ENCODE results near the gene GNAS. TPM values are rescaled to one million over a fixed set of nuclear protein-coding genes. Genes with fewer than 3 reads are reported as not detected.
A peak's percentile ranks its signal among the peaks of the same experiment; 100 is the strongest.

GNAS gene
- total RNA-seq, 1 experiment from 2014 or later = 344 TPM

DNA sequence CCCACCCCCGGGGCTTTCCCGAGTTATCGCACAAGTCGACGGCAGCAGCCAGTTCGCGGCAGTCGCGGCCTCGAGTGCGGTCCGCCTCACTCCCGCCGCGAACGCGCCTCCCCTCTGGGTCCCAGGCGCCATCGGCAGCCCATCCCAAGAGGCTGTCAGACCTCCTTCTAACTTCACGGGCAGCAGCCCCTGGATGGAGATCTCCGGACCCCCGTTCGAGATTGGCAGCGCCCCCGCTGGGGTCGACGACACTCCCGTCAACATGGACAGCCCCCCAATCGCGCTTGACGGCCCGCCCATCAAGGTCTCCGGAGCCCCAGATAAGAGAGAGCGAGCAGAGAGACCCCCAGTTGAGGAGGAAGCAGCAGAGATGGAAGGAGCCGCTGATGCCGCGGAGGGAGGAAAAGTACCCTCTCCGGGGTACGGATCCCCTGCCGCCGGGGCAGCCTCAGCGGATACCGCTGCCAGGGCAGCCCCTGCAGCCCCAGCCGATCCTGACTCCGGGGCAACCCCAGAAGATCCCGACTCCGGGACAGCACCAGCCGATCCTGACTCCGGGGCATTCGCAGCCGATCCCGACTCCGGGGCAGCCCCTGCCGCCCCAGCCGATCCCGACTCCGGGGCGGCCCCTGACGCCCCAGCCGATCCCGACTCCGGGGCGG, 1.6 kb downstream of the GNAS start:
- DNase-seq (ENCODE audit: low read depth) = no peak

DNA sequence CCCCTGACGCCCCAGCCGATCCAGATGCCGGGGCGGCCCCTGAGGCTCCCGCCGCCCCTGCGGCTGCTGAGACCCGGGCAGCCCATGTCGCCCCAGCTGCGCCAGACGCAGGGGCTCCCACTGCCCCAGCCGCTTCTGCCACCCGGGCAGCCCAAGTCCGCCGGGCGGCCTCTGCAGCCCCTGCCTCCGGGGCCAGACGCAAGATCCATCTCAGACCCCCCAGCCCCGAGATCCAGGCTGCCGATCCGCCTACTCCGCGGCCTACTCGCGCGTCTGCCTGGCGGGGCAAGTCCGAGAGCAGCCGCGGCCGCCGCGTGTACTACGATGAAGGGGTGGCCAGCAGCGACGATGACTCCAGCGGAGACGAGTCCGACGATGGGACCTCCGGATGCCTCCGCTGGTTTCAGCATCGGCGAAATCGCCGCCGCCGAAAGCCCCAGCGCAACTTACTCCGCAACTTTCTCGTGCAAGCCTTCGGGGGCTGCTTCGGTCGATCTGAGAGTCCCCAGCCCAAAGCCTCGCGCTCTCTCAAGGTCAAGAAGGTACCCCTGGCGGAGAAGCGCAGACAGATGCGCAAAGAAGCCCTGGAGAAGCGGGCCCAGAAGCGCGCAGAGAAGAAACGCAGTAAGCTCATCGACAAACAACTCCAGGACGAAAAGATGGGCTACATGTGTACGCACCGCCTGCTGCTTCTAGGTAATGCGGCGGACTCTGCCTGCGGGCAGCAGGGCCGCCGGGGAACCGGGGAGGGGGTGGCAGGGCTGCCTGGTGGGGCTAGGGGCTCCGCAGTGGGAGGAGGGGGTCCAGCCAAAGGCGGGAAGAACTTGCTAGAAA, 2.3 kb downstream of the GNAS start:
- no peak for DNase-seq (ENCODE audit: low read depth)

DNA sequence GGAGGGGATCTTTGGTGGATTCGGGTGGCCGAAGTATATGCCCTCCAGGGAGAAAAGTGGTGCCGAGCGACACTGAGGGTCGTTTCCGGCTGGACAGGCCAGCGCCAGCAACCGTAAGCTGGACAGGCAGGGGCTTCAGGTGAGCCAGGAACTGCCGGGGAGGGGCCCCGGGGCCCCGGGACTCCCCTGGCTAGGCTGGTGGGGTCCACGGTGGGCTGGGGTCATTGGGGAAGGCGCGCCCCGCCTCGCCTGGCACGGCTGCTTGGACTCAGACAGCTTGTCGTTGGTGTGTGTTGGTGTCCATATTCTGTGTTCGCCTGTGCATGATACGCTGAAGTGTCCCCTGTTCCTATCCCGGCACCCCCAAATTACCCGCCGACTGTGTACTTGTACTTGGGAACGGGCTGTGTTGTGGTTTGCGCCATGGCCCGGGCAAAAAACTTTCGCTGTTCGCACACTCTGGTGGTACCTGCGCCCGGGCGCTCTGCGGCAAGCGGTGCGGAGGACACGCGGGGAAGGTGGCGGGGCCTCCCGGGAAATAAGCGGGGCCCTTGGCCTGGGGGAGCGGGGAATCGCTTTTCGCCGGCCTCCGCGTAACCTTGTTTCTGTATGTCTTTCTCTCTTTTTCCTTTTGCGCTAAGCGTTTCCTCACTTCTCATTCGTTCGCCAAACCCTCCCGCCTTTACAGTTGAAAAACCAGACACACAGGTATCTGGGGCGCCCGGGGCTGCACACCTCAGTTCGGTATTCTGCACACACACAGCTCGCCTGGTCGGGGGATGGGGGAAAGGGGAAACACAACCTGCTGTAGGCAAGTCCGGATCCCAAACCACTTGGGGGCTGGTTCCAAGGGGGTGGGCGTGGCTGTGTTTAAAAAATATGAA, 3.2 kb downstream of the GNAS start:
- DNase-seq (ENCODE audit: low read depth) = no peak

DNA sequence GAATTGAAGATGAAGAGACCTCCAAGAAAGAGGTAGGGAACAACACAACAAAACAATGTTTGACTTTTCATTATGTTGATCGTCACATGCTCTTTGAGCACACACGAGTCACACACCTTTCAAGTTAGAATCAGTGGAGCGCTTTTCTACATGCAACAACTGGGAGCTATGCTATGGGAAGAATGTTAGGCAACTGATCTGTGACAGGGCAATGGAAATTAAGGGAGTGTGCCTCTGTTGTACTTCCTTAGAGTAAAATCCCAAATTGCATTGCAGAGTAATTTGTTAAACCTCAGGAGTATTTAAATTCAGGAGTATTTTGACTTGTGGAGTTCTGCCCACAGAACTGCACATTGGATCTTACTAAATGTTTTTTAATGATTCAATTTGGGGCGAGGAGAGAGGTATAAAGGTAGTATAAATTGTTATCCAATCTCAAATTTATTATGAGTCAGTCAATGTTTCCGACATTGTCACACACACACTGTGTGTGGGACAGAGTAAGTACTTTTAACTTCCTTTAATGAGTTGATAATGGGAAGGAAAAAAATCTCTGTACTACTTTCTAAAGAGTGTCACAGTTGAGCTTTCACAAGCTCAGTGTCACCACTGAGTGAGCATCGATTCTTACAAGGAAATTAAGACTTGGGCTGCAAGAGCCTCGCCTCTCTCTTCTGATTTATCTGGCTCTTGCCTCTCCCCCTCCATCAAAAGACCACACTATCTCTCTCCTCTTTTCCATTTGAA, 10.7 kb downstream of the GNAS start:
- DNase-seq (ENCODE audit: low read depth) = no peak

DNA sequence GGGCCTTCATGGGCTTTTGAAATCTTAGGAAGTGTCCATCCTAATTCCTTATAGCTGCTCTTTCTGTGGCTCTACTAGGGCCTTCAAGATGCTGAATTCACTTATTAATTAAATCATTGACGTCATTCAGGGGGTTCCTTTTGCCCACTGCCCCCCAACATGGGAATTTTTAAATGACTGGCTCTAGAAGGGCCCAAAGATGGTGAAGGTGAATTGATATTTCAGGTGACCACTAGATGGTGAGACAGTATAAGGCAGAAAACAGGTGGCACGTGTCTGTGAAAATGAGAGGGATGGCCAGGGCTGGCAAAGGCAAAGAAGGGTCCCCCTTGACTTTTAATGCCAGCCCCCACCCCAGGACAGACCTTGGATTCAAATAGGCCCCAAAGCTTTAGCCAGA, 11.8 kb downstream of the GNAS start:
- no peak for DNase-seq (ENCODE audit: low read depth)

DNA sequence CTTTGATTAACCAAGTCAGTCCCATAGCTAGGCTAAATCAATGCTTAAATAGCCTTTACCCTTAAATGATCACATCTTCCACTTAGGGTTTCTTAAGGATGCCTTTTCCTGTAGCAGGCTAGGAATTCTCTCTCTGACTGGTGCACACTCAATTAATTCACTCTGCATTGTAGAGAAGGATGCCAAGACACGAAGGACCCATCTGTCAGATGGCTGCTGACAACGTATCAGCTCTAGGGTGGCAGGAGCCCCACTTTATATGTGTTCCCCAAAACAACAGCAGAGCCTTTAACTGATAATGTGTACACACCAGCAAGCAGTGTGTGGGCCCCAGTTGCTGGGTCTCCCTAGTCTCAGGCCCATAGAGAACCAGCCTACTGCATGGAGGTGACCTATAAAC, 13.3 kb downstream of the GNAS start:
- no peak for DNase-seq (ENCODE audit: low read depth)

DNA sequence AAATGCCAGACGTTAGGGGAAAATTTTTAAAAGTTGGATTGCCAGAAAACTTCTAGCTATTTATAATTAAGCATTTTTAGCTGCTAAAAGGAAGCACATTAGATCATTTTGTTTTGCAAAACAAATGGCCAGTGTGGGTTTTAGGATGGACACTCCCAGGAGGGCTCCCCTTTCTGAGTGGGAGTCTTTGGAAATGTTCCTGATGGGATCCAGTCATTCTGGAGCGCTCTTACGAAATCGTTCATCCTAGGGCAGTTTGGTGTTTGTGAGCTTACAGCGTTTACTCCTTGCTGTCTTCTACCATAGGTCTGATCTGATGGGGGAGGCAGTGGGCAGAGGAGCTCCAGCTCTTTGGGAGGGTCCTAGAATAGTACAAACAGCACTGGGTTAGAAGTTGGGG, 14.7 kb downstream of the GNAS start:
- no peak for DNase-seq (ENCODE audit: low read depth)

DNA sequence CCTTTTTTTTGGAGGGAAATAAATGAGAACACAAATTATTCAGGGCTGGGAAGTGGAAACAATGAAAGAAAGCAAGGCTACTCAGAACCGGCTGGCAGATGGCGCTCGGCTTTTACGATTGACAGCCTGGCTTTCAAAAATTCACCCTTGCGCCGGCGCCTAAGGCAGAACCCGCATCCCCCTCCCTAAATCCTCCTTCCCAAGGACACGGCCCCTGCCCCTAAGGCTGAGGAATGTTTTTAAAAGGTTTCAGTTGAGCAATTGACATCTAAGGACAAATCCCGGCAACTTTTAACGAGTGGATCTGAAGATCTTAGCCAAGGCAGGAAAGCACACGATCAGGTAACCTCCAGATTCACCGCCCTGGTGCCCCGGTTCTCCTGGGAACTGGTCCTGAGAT, 16.3 kb downstream of the GNAS start:
- DNase-seq (ENCODE audit: low read depth) = no peak

DNA sequence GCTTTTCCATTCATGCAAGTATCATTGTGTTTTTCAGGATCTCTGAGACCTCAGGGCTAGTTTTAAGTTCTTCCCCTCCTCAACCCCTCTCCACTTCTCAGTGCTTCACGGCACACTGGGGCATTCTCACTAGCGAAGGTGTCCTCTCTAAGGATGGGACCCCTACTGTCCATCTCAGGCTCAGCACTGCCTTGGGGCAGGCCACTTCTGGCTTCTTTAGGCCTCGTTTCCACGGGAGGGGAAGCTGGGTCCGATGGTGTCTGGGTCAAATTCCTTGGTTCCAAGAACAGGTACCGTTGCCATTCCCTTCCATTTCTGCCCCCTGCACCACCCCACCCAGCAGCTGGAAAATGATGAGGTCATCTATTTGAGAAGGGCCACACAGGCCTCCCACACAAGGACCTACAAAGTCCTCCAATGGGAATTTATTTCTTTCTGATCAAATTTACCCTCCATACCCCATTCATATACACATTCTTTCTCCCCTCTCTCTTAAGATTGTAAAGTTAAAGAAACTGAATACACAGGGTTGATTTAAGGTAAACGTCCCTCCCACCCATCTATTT, 17.2 kb downstream of the GNAS start:
- no peak for DNase-seq (ENCODE audit: low read depth)

DNA sequence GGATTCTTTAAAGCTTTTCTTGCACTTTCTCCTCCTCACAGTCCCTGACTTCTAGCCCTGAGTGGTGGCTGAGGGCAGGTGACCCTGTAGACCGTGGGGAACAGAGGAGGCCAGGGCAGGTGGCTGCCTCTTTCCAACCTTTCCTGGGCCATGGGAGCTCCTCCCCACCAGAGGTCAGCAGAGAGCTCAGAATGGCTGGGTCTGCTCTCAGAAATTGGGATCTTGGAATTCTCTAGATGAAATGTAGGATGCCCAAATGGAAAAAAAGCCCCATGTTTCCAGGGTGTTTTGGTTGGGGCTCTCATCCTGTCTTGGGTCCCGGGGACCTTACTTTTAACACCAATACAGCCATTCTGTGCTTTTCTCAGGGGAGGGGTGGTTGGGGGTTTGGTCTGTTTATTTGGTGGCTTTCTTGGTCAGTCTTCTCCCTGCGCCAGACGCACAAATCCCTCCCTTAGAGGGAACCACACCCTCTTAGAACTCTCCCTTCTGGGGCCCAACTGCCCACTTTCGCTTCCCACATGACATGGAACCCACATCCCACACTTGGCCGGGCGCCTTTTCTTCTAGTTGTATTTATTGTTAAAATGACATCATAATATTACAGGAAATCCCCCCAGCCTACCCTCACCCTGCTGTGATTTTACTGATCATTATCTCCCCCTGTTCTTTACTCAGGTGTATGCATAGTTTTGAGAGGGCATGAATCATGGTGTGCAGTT, 17.9 kb downstream of the GNAS start:
- DNase-seq (ENCODE audit: low read depth) = peak; percentile 69

DNA sequence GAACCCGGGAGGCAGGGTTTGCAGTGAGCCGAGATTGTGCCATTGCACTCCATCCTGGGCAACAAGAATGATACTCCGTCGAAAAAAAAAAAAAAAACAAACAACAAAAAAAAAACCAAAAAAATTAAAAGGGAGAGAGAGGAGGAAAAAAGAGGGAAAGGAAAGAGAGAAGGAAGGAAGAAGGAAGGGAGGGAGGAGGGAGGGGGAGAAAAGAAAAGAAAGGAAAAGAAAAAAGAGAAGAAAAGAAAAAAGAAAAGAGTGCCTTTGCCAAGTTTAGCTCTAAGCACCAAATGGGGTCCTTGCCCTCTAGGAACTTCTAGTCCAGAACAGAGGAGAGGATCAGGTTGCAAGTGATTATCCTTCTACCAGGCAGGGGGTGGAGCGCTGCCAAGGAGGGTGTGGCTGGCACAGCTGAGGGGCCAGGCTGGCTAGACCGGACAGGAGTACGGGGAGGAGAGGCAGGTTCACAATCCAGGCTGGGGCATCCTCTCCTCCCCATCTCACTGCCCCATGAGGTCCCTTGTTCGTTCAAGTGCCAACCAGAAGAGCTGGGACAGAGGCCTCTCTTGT, 19.1 kb downstream of the GNAS start:
- no peak for DNase-seq (ENCODE audit: low read depth)

DNA sequence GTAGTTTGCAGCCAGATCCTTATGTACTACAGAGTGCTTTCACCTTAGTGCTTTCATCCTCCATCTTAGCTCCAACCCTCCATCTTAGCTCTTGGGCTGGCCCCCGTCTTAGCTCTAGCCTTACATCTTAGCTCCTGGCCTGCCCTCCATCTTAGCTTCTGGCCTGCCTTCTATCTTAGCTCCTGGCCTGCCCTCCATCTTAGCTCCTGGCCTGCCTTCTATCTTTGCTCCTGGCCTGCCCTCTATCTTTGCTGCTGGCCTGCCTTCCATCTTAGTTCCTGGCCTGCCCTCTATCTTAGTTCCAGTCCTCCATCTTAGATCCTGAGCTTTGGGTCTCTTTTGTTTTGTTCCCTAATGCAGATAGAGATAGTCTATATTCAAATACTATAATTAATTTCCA, 22.0 kb downstream of the GNAS start:
- DNase-seq (ENCODE audit: low read depth) = no peak

DNA sequence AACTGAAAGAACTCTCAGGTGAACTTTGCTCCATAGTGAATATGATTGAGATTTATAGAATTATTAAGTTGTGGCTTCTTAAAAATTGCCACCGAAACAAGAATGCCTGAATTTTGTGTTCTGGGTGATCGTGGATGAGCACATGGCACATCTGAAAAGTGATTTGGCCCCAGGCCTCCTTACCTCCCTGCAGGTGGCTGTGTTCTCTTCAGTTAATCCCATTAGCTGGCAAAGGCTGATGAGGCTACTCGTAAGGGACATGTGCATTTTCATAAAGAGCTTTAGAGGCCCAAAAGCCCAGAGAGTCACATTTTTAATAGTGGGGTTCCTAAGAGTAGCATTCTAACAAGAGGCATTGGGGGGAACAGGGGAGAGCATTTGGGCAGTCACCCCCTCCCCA, 22.6 kb downstream of the GNAS start:
- no peak for DNase-seq (ENCODE audit: low read depth)

DNA sequence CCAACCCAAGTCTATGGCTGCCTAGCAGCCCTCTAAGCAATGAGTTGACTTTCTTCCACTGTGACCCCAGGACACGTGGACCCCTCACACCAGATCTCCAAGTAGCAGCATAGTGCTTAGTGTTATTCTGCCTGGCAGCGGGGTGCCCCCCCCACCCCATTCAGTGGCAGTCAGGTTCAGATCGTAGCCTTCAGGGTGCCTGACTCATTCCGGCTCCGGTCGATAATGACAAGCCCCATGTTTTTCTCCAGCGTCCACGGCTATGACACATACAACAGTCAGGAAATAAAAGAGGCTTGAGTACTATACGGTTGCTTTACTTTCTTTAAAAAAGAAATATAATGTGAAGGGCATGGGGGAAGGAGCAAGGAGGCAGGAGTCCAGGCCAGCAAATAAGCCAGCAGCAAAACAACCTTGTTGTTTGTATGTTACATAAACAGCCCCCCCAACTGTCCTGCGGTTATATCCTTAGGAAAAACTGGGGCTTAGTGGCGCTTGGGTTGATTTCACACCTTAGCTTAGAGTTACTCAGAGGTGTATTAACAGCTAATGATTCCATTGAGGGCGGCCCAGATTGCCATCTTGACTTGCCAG, 23.1 kb downstream of the GNAS start:
- peak; percentile 92 for DNase-seq (ENCODE audit: low read depth)

DNA sequence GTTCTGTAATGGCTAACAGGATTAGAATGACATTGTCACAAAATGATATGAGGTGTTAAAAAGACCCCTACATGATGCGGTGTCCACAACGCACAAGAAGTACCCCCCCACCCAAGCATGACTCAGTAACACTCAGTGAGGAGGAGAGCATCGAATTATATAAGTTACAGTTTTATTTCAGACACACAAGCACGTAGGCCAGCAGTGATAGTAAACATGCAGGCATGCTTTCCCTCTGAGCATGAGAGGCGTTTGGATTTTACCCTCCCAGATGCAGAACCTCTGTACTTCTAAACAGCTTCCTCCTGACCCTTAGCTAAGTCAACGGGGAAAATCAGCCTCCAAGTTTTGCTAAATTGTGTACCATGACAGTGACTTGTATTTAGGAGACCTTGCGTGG, 23.9 kb downstream of the GNAS start:
- no peak for DNase-seq (ENCODE audit: low read depth)

DNA sequence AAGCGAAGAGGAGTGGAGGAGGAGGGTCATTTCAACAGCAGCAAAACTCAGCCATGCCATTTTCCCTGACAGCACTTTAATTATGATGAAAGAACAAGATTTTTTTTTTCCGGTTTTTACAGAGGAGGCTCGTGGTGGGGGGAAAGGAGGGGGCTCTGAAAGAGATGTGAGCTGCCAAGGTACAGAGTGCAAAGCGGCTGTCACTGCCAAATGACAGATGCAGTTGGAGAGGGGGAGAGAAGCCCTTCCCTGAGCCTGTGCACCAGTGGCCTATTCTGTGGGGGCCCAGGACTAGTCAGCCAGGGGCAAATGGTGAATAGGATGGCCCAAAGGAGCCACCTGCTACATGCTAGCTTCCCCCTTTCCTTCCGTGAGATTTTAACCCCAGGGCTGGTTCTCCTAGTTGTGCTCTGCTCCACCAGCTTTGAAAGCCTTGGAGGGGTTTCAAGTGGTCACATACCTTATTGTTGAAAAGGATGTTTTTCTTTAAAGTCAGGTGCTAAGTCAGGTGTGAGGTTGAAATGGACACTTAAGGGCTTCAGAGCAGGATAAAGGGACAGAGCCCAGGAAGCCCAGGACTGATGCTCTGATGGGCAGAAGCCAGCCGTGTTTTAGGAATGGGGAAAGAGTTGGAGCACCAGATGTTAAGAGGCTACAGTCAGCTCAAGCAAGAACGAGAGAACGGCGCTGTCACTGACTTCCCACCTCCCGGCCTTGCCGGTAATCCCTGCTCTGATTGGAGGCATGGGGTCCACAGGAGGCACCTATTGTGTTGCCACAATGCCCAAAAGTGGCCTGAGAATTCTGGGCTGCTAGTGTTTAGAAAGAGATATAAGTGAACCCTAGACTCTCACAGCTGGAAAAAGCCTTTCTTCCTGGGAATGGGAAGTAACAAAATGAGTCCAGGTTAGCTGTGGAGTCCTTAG, 24.8 kb downstream of the GNAS start:
- no peak for DNase-seq (ENCODE audit: low read depth)

DNA sequence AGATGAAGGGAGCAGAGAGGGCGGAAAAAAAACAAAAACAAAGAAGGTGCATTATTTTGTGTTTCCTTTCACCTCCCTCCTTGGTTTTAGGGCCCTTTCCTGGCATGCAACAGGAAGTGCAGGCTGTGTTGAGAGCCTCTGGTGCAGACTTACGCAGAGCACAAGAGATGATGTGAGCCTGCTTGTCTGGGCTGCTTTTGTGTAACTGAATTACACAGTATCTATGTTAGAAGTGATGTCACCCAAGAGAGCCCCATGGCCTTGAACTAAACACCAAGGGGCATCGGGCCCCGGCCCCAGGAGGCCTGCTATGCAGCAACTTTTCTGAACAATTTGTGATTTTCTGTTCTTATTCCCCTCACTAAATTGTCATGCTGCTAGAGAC, 25.5 kb downstream of the GNAS start:
- DNase-seq (ENCODE audit: low read depth) = no peak

DNA sequence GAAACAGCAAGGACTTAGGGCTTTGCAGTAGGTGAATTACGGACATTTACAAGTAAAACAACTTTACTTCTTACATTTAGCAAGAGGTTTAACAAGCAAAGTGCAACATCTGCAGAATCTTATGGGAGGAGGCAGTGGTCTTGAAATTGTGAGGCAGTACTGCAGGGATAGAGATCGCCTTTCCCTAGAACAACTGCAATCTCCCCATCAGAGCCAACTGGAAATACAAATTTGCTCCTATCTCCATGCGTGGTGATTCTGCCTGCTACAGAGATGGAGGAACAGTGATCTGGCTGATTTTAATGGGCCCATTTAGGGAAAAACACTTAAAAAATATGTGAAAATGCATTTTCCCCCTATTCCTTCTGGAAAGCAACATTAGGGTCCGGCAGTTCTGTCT, 25.9 kb downstream of the GNAS start:
- no peak for DNase-seq (ENCODE audit: low read depth)

DNA sequence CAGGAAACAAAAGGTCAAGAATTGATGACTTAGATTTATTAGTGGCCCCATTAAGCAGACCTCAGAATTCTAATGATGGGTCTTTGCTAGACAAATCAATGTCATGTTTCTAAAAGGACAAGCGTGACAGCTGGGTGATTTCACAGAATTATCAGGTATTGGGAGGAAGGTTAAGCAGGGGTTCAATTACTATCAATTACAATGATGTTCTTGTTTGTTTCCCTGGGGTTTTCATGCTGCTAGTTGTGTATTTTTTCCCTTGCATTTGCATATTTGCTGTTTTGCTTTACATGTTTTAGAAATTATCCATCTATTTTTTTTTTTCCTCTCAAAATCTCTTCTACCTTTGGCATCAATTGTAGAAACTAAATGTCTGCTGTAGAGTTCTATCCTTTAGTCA, 27.9 kb downstream of the GNAS start:
- no peak for DNase-seq (ENCODE audit: low read depth)
